ENCODE measurements around the gene NETO2. TPM values are rescaled to one million over a fixed set of nuclear protein-coding genes. Genes with fewer than 3 reads are reported as not detected.
"Not testable (repeated sequence)": the region's sequence is repeated elsewhere in the genome, so short reads cannot be mapped to it uniquely, and the experiment has no call there.

NETO2 gene
- total RNA-seq, 2 donors from 2014 or later, result 3.8 to 5.0 TPM

- Mint-ChIP-seq H3K9me3 (peaks cover 2% of the 10 kb centered on the region in 2 donors), H3K4me3 (no peak overlapping the region), H3K4me1 (ENCODE audit: low read depth) (peaks cover 18% of the 10 kb centered on the region), H3K27ac (no peak overlapping the region), H3K27me3 (ENCODE audit: low read depth) (no peaks in the 10 kb centered on the region), H3K36me3 (ENCODE audit: insufficient read depth in 2 of 2) (peaks cover 2 to 6% of the 10 kb centered on the region in 2 donors)
- DNase-seq (no peak), ATAC-seq (replicated peaks in 1 of 2) (no peak)
Measured at GRCh38 chr16:47069841-47070584, 73.7 kb downstream of the NETO2 start.

DNA sequence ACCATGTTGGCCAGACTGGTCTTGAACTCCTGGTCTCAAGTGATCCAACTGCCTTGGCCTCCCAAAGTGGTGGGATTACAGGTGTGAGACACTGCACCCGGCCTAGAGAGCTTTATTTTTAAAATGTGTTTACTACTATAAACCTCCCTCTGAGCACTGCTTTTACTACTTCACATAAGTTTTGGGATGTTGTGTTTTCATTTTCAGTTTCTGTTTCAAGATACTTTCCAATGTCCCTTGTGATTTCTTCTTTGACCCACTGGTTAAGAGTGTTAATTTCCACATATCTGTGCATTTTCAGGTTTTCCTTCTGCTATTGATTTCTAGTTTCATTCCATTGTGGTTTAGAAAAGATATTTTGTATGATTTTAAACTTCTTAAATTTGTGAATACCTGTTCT lies 74.4 kb downstream of the NETO2 start:
- Mint-ChIP-seq H3K9me3 (peaks cover 2% of the 10 kb centered on the region in 2 donors), H3K4me1 (ENCODE audit: low read depth) (peaks cover 18% of the 10 kb centered on the region), H3K4me3 (no peak overlapping the region), H3K27me3 (ENCODE audit: low read depth) (no peaks in the 10 kb centered on the region), H3K36me3 (ENCODE audit: insufficient read depth in 2 of 2) (peaks cover 2 to 6% of the 10 kb centered on the region in 2 donors), H3K27ac (no peak overlapping the region)
- no peak for ATAC-seq (replicated peaks in 1 of 2)
- DNase-seq, result no peak

DNA sequence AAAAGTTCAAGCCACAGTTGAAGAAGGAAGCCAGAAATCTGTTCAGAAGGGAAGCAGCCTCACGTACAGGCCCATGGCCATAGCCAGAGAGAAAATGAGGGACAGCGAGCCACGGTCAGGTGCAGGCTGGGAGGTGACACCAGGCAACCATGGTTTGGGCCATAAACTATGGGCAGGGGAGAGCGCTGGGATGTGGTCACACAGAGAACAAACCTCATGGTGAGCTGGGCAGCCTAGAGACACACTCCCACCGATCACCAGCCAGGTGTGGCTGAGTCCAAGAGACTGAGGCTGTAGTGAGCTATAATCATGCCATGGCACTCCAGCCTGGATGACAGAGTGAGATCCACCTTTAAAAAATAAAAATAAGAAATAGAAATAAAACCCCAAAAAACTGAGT lies 76.5 kb downstream of the NETO2 start:
- H3K27ac Mint-ChIP-seq, result no peak overlapping the region
- H3K27me3 Mint-ChIP-seq (ENCODE audit: low read depth), result no peaks in the 10 kb centered on the region
- H3K4me1 Mint-ChIP-seq (ENCODE audit: low read depth), result peaks cover 13% of the 10 kb centered on the region
- no peak for DNase-seq
- no peak for ATAC-seq (replicated peaks in 1 of 2)
- H3K4me3 Mint-ChIP-seq, result no peak overlapping the region
- peaks cover 1 to 4% of the 10 kb centered on the region in 2 donors for H3K9me3 Mint-ChIP-seq
- peaks cover 2 to 6% of the 10 kb centered on the region in 2 donors for H3K36me3 Mint-ChIP-seq (ENCODE audit: insufficient read depth in 2 of 2)

- Mint-ChIP-seq H3K4me3 (no peak overlapping the region), H3K36me3 (ENCODE audit: insufficient read depth in 2 of 2) (peaks cover 0 to 2% of the 10 kb centered on the region in 2 donors), H3K27me3 (ENCODE audit: low read depth) (no peaks in the 10 kb centered on the region), H3K9me3 (peaks cover 0 to 2% of the 10 kb centered on the region in 2 donors), H3K27ac (no peak overlapping the region), H3K4me1 (ENCODE audit: low read depth) (peaks cover 13% of the 10 kb centered on the region)
- no peak for DNase-seq
- no peak for ATAC-seq (replicated peaks in 1 of 2)
Measured at GRCh38 chr16:47065766-47066688, 77.7 kb downstream of the NETO2 start.

GRCh38 chr16:47064775-47065174 lies 79.0 kb downstream of the NETO2 start:
- peaks cover 0 to 2% of the 10 kb centered on the region in 2 donors for H3K9me3 Mint-ChIP-seq
- no peak overlapping the region for H3K27ac Mint-ChIP-seq
- H3K4me3 Mint-ChIP-seq, result no peak overlapping the region
- H3K36me3 Mint-ChIP-seq (ENCODE audit: insufficient read depth in 2 of 2), result no peaks in the 10 kb centered on the region
- no peak for DNase-seq
- no peak for ATAC-seq (replicated peaks in 1 of 2)
- peaks cover 9% of the 10 kb centered on the region for H3K4me1 Mint-ChIP-seq (ENCODE audit: low read depth)
- H3K27me3 Mint-ChIP-seq (ENCODE audit: low read depth), result no peaks in the 10 kb centered on the region

DNA sequence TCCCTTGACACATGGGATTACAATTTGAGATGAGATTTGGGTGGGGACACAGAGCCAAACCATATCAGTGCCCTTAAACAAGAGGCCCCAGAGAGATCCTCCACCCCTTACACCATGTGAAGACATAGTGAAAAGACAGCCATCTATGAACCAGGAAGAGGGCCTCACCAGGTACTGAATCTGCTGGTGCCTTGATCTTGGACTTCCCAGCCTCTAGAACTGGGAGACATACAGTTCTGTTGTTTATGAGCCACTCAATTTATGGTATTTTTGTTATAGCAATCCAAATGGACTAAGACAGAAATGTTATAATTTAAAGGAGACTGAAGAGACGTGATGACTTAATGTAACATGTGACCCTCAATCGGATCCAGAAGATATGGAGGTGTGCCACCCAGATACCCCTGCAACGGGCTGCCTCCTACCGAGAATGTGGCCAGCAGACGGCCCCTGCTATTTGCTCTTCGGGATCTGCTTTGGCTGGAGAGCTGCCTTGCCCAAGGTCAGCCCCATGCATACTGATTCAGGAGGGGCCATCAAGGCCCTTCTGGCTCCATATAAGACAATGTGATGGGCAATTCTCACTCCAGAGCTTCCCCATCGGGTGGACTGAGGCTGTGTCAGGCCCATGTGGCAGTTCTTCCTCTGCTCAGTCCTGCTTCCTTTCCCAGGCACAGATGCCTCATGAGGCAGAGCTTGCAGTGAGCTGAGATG lies 80.6 kb downstream of the NETO2 start:
- peaks cover 0 to 2% of the 10 kb centered on the region in 2 donors for H3K9me3 Mint-ChIP-seq
- H3K4me1 Mint-ChIP-seq (ENCODE audit: low read depth), result no peaks in the 10 kb centered on the region
- no peaks in the 10 kb centered on the region for H3K36me3 Mint-ChIP-seq (ENCODE audit: insufficient read depth in 2 of 2)
- no peak overlapping the region for H3K27ac Mint-ChIP-seq
- H3K27me3 Mint-ChIP-seq (ENCODE audit: low read depth), result no peaks in the 10 kb centered on the region
- DNase-seq, result no peak
- H3K4me3 Mint-ChIP-seq, result no peak overlapping the region
- ATAC-seq (replicated peaks in 1 of 2), result no peak

DNA sequence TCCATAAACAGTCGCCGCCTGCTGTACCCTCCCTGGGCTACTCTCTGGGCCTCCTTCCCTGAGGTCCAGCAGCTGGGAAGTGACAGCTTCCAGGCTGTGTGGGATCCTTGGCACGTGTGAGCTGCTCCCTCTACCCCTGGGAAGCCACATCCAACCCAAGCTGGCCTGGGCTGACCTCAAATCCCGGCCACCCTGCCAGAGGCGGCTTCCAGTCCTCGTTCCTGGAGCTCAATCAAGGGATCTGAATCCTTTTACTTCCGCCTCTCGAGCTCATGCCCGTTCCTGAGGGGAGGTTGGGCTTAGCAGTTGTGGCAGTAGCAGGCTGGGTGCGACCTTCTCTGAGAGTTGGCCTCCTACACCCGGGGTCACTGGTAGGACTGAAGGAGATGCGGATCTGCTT lies 82.5 kb downstream of the NETO2 start:
- H3K36me3 Mint-ChIP-seq (ENCODE audit: insufficient read depth in 2 of 2), result no peaks in the 10 kb centered on the region
- H3K27ac Mint-ChIP-seq, result no peak overlapping the region
- H3K9me3 Mint-ChIP-seq, result peaks cover 0 to 2% of the 10 kb centered on the region in 2 donors
- no peak overlapping the region for H3K4me3 Mint-ChIP-seq
- no peaks in the 10 kb centered on the region for H3K4me1 Mint-ChIP-seq (ENCODE audit: low read depth)
- ATAC-seq (replicated peaks in 1 of 2) (no peak), DNase-seq (no peak)
- H3K27me3 Mint-ChIP-seq (ENCODE audit: low read depth), result no peaks in the 10 kb centered on the region

DNA sequence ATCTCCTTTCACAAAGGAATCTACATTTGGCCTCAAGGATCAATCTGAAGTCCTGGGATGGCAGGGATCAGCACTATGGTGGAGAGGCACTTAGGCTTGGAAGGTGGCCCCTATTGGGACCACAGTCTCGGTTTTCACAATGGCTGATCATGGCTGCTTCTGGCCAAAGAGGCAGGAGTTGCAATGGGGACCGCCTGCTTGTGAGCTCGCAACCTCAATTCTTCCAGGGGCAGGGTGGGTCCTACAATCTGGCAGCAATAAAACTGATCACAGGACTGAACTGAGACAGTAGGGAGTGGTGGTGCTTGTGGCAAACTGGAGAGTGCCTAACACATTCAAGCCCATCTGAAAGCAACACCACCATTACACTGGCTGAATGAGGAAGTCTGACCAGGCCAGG lies 83.1 kb downstream of the NETO2 start:
- DNase-seq (no peak), ATAC-seq (replicated peaks in 1 of 2) (no peak)
- Mint-ChIP-seq H3K9me3 (peaks cover 0 to 2% of the 10 kb centered on the region in 2 donors), H3K27me3 (ENCODE audit: low read depth) (no peaks in the 10 kb centered on the region), H3K4me1 (ENCODE audit: low read depth) (no peaks in the 10 kb centered on the region), H3K36me3 (ENCODE audit: insufficient read depth in 2 of 2) (no peaks in the 10 kb centered on the region), H3K4me3 (no peak overlapping the region), H3K27ac (no peak overlapping the region)

DNA sequence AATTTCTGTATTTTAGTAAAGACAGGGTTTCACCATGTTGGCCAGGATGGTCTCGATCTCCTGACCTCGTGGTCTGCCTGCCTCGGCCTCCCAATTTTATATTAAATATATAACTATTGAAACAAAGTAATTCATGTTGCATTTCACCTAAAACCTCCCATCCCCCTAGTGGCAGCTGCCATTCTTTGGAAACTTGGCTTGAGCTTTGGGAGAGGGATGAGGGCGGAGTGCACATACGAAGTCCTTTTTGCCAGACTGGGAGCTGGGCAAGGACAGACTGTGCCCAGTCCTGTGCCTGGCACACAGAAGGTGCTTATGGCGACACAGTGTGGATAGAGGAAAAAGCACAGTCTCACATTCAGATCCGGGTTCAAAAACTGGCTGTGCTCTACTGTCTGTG lies 83.8 kb downstream of the NETO2 start:
- Mint-ChIP-seq H3K4me1 (ENCODE audit: low read depth) (no peaks in the 10 kb centered on the region), H3K27ac (no peak overlapping the region), H3K36me3 (ENCODE audit: insufficient read depth in 2 of 2) (no peaks in the 10 kb centered on the region), H3K9me3 (peaks cover 0 to 2% of the 10 kb centered on the region in 2 donors), H3K4me3 (no peak overlapping the region), H3K27me3 (ENCODE audit: low read depth) (no peaks in the 10 kb centered on the region)
- no peak for ATAC-seq (replicated peaks in 1 of 2)
- no peak for DNase-seq

- not testable (repeated sequence) for H3K9me3 Mint-ChIP-seq; DNase-seq; H3K4me1 Mint-ChIP-seq (ENCODE audit: low read depth); H3K4me3 Mint-ChIP-seq; H3K36me3 Mint-ChIP-seq (ENCODE audit: insufficient read depth in 2 of 2); ATAC-seq (replicated peaks in 1 of 2); H3K27ac Mint-ChIP-seq; H3K27me3 Mint-ChIP-seq (ENCODE audit: low read depth)
Measured at GRCh38 chr16:47059130-47059529, 84.6 kb downstream of the NETO2 start.

DNA sequence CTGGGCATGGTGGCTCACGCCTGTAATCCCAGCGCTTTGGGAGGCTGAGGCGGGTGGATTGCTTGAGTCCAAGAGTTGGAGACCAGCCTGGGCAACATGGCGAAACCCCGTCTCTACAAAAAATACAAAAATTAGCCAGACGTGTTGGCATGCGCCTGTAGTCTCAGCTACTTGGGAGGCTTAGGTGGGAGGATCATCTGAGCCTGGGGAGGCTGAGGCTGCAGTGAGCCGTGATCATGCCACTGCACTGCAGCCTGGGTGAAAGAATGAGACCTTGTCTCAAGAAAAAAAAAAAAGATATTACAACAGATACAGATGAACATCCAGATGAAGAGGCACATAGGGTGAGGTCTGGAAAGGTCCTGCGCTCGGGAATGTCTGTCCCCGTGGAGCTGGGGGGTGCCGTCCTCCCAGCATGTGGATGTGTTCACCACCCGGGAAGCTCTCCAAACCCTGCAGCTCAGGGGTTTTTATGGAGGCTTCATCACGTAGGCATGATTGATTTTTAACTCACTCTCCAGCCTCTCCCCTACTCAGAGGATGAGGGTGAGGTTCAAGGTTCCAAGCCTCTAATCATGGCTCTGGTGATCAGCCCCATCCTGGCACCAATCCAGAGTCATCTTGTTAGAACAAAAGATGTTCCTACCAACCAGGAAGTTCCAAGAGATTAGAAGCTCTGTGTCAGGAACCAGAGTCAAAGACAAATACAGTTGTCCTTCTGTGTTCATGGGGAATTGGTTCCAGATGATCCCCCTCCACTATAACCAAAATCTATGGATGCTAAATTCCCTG lies 85.3 kb downstream of the NETO2 start:
- Mint-ChIP-seq H3K36me3 (ENCODE audit: insufficient read depth in 2 of 2) (no peaks in the 10 kb centered on the region), H3K9me3 (peaks cover 0 to 2% of the 10 kb centered on the region in 2 donors), H3K27ac (no peak overlapping the region), H3K27me3 (ENCODE audit: low read depth) (no peaks in the 10 kb centered on the region), H3K4me3 (no peak overlapping the region), H3K4me1 (ENCODE audit: low read depth) (no peaks in the 10 kb centered on the region)
- ATAC-seq (replicated peaks in 1 of 2) (no peak), DNase-seq (no peak)

- Mint-ChIP-seq H3K27me3 (ENCODE audit: low read depth) (no peaks in the 10 kb centered on the region), H3K4me3 (no peak overlapping the region), H3K27ac (no peak overlapping the region), H3K9me3 (peaks cover 0 to under 1% of the 10 kb centered on the region in 2 donors), H3K4me1 (ENCODE audit: low read depth) (no peaks in the 10 kb centered on the region), H3K36me3 (ENCODE audit: insufficient read depth in 2 of 2) (no peaks in the 10 kb centered on the region)
- ATAC-seq (replicated peaks in 1 of 2) (no peak), DNase-seq (no peak)
Measured at GRCh38 chr16:47057630-47057993, 86.1 kb downstream of the NETO2 start.

All from activated T-cell treated with anti-CD3 and anti-CD28 coated beads, Interleukin-2, amount 50 U/mL, for 72 hours (primary cell).